GM12878 (cell line): ENCODE results near the gene CD8B. TPM values are rescaled to one million over a fixed set of nuclear protein-coding genes. Genes with fewer than 3 reads are reported as not detected.
A peak's percentile ranks its signal among the peaks of the same experiment; 100 is the strongest.

ENCODE experiments used
- ATAC-seq: fragments of 200-7000 bp; cut with Tn5 transposase; 3 replicates; pipeline ENCODE4 v1.9.1; 2020; ENCODE audit warnings: mild to moderate bottlenecking, moderate library complexity
- BruUV-seq: library from RNA; stranded (reverse); fragments of 400-500 nt; replicated peaks from 2 replicates; lab custom pipeline; 2021; lab: Mats Ljungman, UMichigan
- CTCF ChIA-PET: fragments of 300-600 bp; sonication (Branson Sonifier 250); formaldehyde crosslinking; extraction: SDS; loops from one replicate; lab custom pipeline; 2021; ENCODE audit warnings: inconsistent platforms; lab: Yijun Ruan, JAX
- POLR2A ChIA-PET: fragments of 350-600 bp; formaldehyde crosslinking; extraction: SDS; loops from one replicate; lab custom pipeline; 2021; ENCODE audit warnings: inconsistent platforms; lab: Charles Lee
- RAD21 ChIA-PET: fragments of 300-600 bp; sonication (Branson Sonifier 250); formaldehyde crosslinking; loops from one replicate; lab custom pipeline; 2023; ENCODE audit warnings: antibody characterized with exemption; ENCODE audit not compliant: unreplicated experiment; lab: Charles Lee
- SMC1A ChIA-PET: fragments of 300-600 bp; sonication (Branson Sonifier 250); formaldehyde crosslinking; loops from one replicate; lab custom pipeline; 2023; ENCODE audit not compliant: unreplicated experiment, uncharacterized antibody; lab: Charles Lee
- DNase-seq: peaks from one replicate; pipeline ENCODE4 v3.0.0-alpha.2; 2011; ENCODE audit warnings: low read depth, low spot score
- FAIRE-seq: peaks from 3 replicates; lab custom pipeline; 2011; peaks lifted over from hg19 to GRCh38; lab: Jason Lieb, UNC
- H2AFZ ChIP-seq: 2 replicates; pipeline ENCODE4 v1.6.0; 2011; ENCODE audit warnings: low read depth, low read length, control low read depth; ENCODE audit not compliant: control insufficient read depth
- H3K27ac ChIP-seq: 2 replicates; pipeline ENCODE4 v1.5.1; 2011; ENCODE audit warnings: control low read depth; ENCODE audit not compliant: control insufficient read depth, insufficient read depth
- H3K27me3 ChIP-seq, 2 experiments: replicated peaks in 1 of 2; 2 replicates each; pipeline versions ENCODE4 v1.6.0 to v1.6.1; 2011; ENCODE audit warnings: low read length in 1 of 2; ENCODE audit not compliant: control insufficient read depth in 2 of 2, insufficient read depth in 2 of 2
- H3K36me3 ChIP-seq, 2 experiments: 2 replicates each; pipeline ENCODE4 v1.5.1; 2011; ENCODE audit warnings: low read length in 1 of 2; ENCODE audit not compliant: control insufficient read depth in 2 of 2, insufficient read depth in 2 of 2
- H3K4me1 ChIP-seq: 2 replicates; pipeline ENCODE4 v1.6.1; 2011; ENCODE audit warnings: mild to moderate bottlenecking, low read length, moderate library complexity, mixed read lengths; ENCODE audit not compliant: control insufficient read depth, insufficient read depth
- H3K4me2 ChIP-seq: 2 replicates; pipeline ENCODE4 v1.6.0; 2011; ENCODE audit warnings: control low read depth; ENCODE audit not compliant: control insufficient read depth, insufficient read depth
- H3K4me3 ChIP-seq: fragments of 200-600 bp; sonication (generic); 2 replicates; pipeline ENCODE4 v1.5.1; 2016
- H3K79me2 ChIP-seq: 2 replicates; pipeline ENCODE4 v1.6.0; 2011; ENCODE audit warnings: low read length; ENCODE audit not compliant: control insufficient read depth, insufficient read depth
- H3K9ac ChIP-seq: 2 replicates; pipeline ENCODE4 v1.8.0; 2011; ENCODE audit warnings: low read length, control low read depth, mixed read lengths; ENCODE audit not compliant: control insufficient read depth, insufficient read depth
- H3K9me3 ChIP-seq: replicated peaks from 3 replicates; pipeline ENCODE4 v1.5.1; 2011; ENCODE audit warnings: mild to moderate bottlenecking, low read length; ENCODE audit not compliant: control insufficient read depth, insufficient read depth
- H4K20me1 ChIP-seq: 2 replicates; pipeline ENCODE4 v1.6.0; 2011; ENCODE audit not compliant: control insufficient read depth, insufficient read depth
- ATF2 ChIP-seq: IDR thresholded peaks from 2 replicates; pipeline ENCODE4 v1.6.1; 2012; ENCODE audit warnings: low read length, inconsistent platforms
- CBX3 ChIP-seq: fragments of 200-600 bp; sonication (generic); IDR thresholded peaks from 2 replicates; pipeline ENCODE4 v1.6.1; 2016; ENCODE audit warnings: low read depth, borderline replicate concordance
- E4F1 ChIP-seq: fragments of 450-650 bp; IDR thresholded peaks from 2 replicates; pipeline ENCODE4 v1.6.1; 2018; ENCODE audit warnings: borderline replicate concordance, mild to moderate bottlenecking; ENCODE audit not compliant: partially characterized antibody
- NFYB ChIP-seq: IDR thresholded peaks from 2 replicates; pipeline ENCODE4 v1.6.1; 2011; ENCODE audit warnings: low read depth, mild to moderate bottlenecking, low read length, improper control_type of control experiment, moderate library complexity; ENCODE audit not compliant: insufficient read depth
- SMC3 ChIP-seq: IDR thresholded peaks from 2 replicates; pipeline ENCODE4 v1.6.1; 2011; ENCODE audit warnings: low read length, improper control_type of control experiment, borderline replicate concordance
- TCF12 ChIP-seq: IDR thresholded peaks from 2 replicates; pipeline ENCODE4 v1.6.1; 2011; ENCODE audit warnings: low read depth, mild to moderate bottlenecking, low read length
- TCF7 ChIP-seq: IDR thresholded peaks from 2 replicates; pipeline ENCODE4 v1.6.1; 2014; ENCODE audit warnings: antibody characterized with exemption, borderline replicate concordance
- ZBTB33 ChIP-seq: fragments of 450-650 bp; IDR thresholded peaks from 2 replicates; pipeline ENCODE4 v1.6.1; 2017; ENCODE audit warnings: mild to moderate bottlenecking
- ZNF592 ChIP-seq: fragments of 450-650 bp; IDR thresholded peaks from 2 replicates; pipeline ENCODE4 v1.6.1; 2017; ENCODE audit warnings: mild to moderate bottlenecking, moderate library complexity
- WGBS: methylation state at CpG from one replicate; pipeline ENCODE4 v1.1.6; 2016; ENCODE audit warnings: low lambda C conversion rate; ENCODE audit not compliant: insufficient replicate concordance, insufficient coverage; ENCODE audit errors: missing lambda C conversion rate; 5-methylcytosine and 5-hydroxymethylcytosine counted together
- in situ Hi-C: fragments of 300-500 bp; cut with MboI; formaldehyde crosslinking; loops from 9 replicates; pipeline ENCODE4 v1.14.3; 2018; ENCODE audit warnings: mixed read lengths
- intact Hi-C: fragments of 100-400 bp; cut with micrococcal nuclease; formaldehyde crosslinking; loops from one replicate; pipeline ENCODE4 v1.14.2; 2022; ENCODE audit not compliant: unreplicated experiment
- polyA plus RNA-seq, 11 experiments: library from polyadenylated mRNA; depleted of rRNA in 4 of 11; unstranded in 6 of 11; stranded (reverse) in 5 of 11; fragments of >200 nt; fragmentation: Nextera tagmentation in 4 of 11; fragmentation: Illumina TruSeq in 1 of 11; extraction: Ambion mirVana in 4 of 11; extraction: Trizol in 1 of 11; gene quantifications; 1 replicate in 1 of 11; 2 replicates in 10 of 11; pipeline versions ENCODE4 v1.2.1 to v1.2.3, GENCODE V29; 2011 to 2016; ENCODE audit warnings: inconsistent platforms in 2 of 11, missing spikeins in 2 of 11, low read depth in 1 of 11
- total RNA-seq, 4 experiments: library from RNA; depleted of rRNA in 3 of 4; stranded (reverse); fragments of >200 nt in 3 of 4; fragmentation: Illumina TruSeq in 1 of 4; extraction: Trizol in 1 of 4; gene quantifications; 2 replicates each; pipeline versions ENCODE4 v1.2.1 to v1.2.3, GENCODE V29; 2013 to 2021

CD8B gene
- total and polyA plus RNA-seq, 10 of the 15 experiments (the other 5 are each of a cell fraction or from before 2014, with no cell fraction given), result 0.21 TPM; not detected in 9

- Histone ChIP-seq H3K79me2 (no peaks in the 10 kb centered on the region), H2AFZ (no peak overlapping the region), H4K20me1 (no peaks in the 10 kb centered on the region), H3K9me3 (no peaks in the 10 kb centered on the region), H3K27ac (no peak overlapping the region), H3K4me1 (peaks cover 5% of the 10 kb centered on the region; the same call in 1 of the 2 replicates), H3K4me2 (peak overlapping the region; percentile 73), H3K4me3 (0 out of 2 replicates have a peak overlapping the region, but pooled peaks have one; percentile 40), H3K36me3 (no peaks in the 10 kb centered on the region), H3K27me3 (peaks cover 11 to 19% of the 10 kb centered on the region in 2 experiments), H3K9ac (no peak overlapping the region)
- intact Hi-C loops, result no loop called here
- WGBS, result 37% methylated on average over 11 of the region's 11 CpGs
- CTCF ChIA-PET, result interaction anchor here (1.3 to 1.5 kb wide), 2 partner anchors 9 to 42 kb away, joined by 6 to 11 read pairs; no protein-coding TSS in a partner anchor
- in situ Hi-C loops, result loop anchor here (25.0 kb wide), 1 partner anchor 405 kb away; no protein-coding TSS in a partner anchor
- FAIRE-seq (no peak), ATAC-seq (no peak), DNase-seq (no peak)
- SMC1A ChIA-PET, result interaction anchor here (1.5 to 2.3 kb wide), 2 partner anchors 26 to 43 kb away, joined by 3 to 11 read pairs; no protein-coding TSS in a partner anchor
- POLR2A ChIA-PET, result no interaction called here
- BruUV-seq, result no TSS peak
- RAD21 ChIA-PET, result interaction anchor here (0.7 to 1.8 kb wide), 2 partner anchors 40 to 411 kb away, joined by 3 to 6 read pairs; no protein-coding TSS in a partner anchor
- TF ChIP-seq ZNF592, result no peak
- TF ChIP-seq NFYB, result no peak
- TF ChIP-seq ATF2, result no peak
- TF ChIP-seq CBX3, result no peak
- TF ChIP-seq TCF7, result no peak
- no peak for TF ChIP-seq ZBTB33
- no peak for TF ChIP-seq SMC3
- TF ChIP-seq E4F1, result no peak
- TF ChIP-seq TCF12, result no peak
Observed at GRCh38 chr2:86807133-86807467, 54.6 kb downstream of the CD8B start.
